ENCODE results near the gene SNX2. TPM values are rescaled to one million over a fixed set of nuclear protein-coding genes. Genes with fewer than 3 reads are reported as not detected.

SNX2 gene
- 10 to 100 TPM; 57.3 to 58.1 TPM for total RNA-seq
- 10 to 100 TPM; 87.3 to 93.2 TPM for polyA plus RNA-seq

- Mint-ChIP-seq H3K27me3 (peaks cover 0 to 3% of the 10 kb centered on the region in 2 donors), H3K27ac (peak within 1 kb of the TSS; percentile 94 to 97 (median 96)), H3K9me3 (no peaks in the 10 kb centered on the region), H3K4me1 (peaks cover 31 to 53% (median 43%) of the 10 kb centered on the region in 4 donors), H3K4me3 (peak within 1 kb of the TSS; percentile 95 to 99 (median 96)), H3K36me3 (peaks cover under 1 to 11% of the 10 kb centered on the region in 2 donors)
- H3K27ac ChIP-seq (ENCODE audit: low read depth, low read length): peak within 1 kb of the TSS; percentile 72
- intact Hi-C loops (cut with micrococcal nuclease): loop anchor here (1.0 kb wide), 3 partner anchors 71 to 737 kb away; partner anchors contain the start of genes CEP120 and CSNK1G3
- H3K4me3 ChIP-seq (ENCODE audit: low read length in 2 of 2): peak within 1 kb of the TSS; percentile 71 to 89
- H3K36me3 ChIP-seq (ENCODE audit: insufficient read depth, low read length): no peaks in the 10 kb centered on the region
- POLR2A ChIA-PET (ENCODE audit: partially characterized antibody): interaction anchor here (0.7 to 3.4 kb wide), 10 partner anchors 10 to 648 kb away, joined by 3 to 25 read pairs (median 4); partner anchors contain the start of genes CEP120 and SNX24
- peaks cover 39% of the 10 kb centered on the region for H3K4me1 ChIP-seq (ENCODE audit: insufficient read depth, low read length)
- DNase-seq: peak; percentile 85 to 89 (median 88)
- no peaks in the 10 kb centered on the region for H3K27me3 ChIP-seq (ENCODE audit: insufficient read depth, low read length)
- CTCF ChIA-PET (ENCODE audit: partially characterized antibody): interaction anchor here (1.0 to 2.1 kb wide), 4 partner anchors 11 to 649 kb away, joined by 3 to 8 read pairs (median 4); partner anchors contain the start of gene CEP120
- no peaks in the 10 kb centered on the region for H3K9me3 ChIP-seq (ENCODE audit: control insufficient read depth in 1 of 2, low read length in 2 of 2)
Measured at GRCh38 chr5:122774861-122775549, at the start of gene SNX2. Gene SNX2 (plus strand): TSS chr5:122775080. CDS start chr5:122775104, 24 bp downstream.

- H3K27me3 Mint-ChIP-seq: peaks cover 6 to 7% of the 10 kb centered on the region in 2 donors
- Histone ChIP-seq H3K27me3 (ENCODE audit: insufficient read depth, low read length) (no peaks in the 10 kb centered on the region), H3K4me1 (ENCODE audit: insufficient read depth, low read length) (no peaks in the 10 kb centered on the region), H3K27ac (ENCODE audit: low read depth, low read length) (no peak overlapping the region), H3K4me3 (ENCODE audit: low read length in 2 of 2) (no peak overlapping the region), H3K9me3 (ENCODE audit: control insufficient read depth in 1 of 2, low read length in 2 of 2) (no peaks in the 10 kb centered on the region), H3K36me3 (ENCODE audit: insufficient read depth, low read length) (no peaks in the 10 kb centered on the region)
- no peaks in the 10 kb centered on the region for H3K36me3 Mint-ChIP-seq
- POLR2A ChIA-PET (ENCODE audit: partially characterized antibody): no interaction called here
- H3K4me3 Mint-ChIP-seq: no peak overlapping the region
- H3K9me3 Mint-ChIP-seq: no peaks in the 10 kb centered on the region
- CTCF ChIA-PET (ENCODE audit: partially characterized antibody): no interaction called here
- no peak for DNase-seq
- H3K4me1 Mint-ChIP-seq: no peaks in the 10 kb centered on the region
- intact Hi-C loops (cut with micrococcal nuclease): no loop called here
- no peak overlapping the region for H3K27ac Mint-ChIP-seq
Measured at GRCh38 chr5:122727112-122727541, 47.8 kb upstream of the SNX2 start.

- ChIA-PET POLR2A (ENCODE audit: partially characterized antibody) (no interaction called here), CTCF (ENCODE audit: partially characterized antibody) (no interaction called here)
- Histone ChIP-seq H3K36me3 (ENCODE audit: insufficient read depth, low read length) (no peaks in the 10 kb centered on the region), H3K27me3 (ENCODE audit: insufficient read depth, low read length) (no peaks in the 10 kb centered on the region), H3K27ac (ENCODE audit: low read depth, low read length) (no peak overlapping the region), H3K4me3 (ENCODE audit: low read length in 2 of 2) (no peak overlapping the region), H3K9me3 (ENCODE audit: control insufficient read depth in 1 of 2, low read length in 2 of 2) (no peaks in the 10 kb centered on the region), H3K4me1 (ENCODE audit: insufficient read depth, low read length) (no peaks in the 10 kb centered on the region)
- Mint-ChIP-seq H3K27ac (no peak overlapping the region), H3K9me3 (peaks cover 0 to 4% (median 0%) of the 10 kb centered on the region in 8 donors), H3K4me1 (no peaks in the 10 kb centered on the region), H3K4me3 (no peak overlapping the region), H3K36me3 (no peaks in the 10 kb centered on the region), H3K27me3 (peaks cover 4 to 15% of the 10 kb centered on the region in 2 donors)
- intact Hi-C loops (cut with micrococcal nuclease): no loop called here
- DNase-seq: no peak
Measured at GRCh38 chr5:122730037-122730436, 44.8 kb upstream of the SNX2 start.

GRCh38 chr5:122730456-122730855 is 44.4 kb upstream of the SNX2 start:
- no peak overlapping the region for H3K4me3 ChIP-seq (ENCODE audit: low read length in 2 of 2)
- Mint-ChIP-seq H3K36me3 (no peaks in the 10 kb centered on the region), H3K27me3 (peaks cover 6 to 16% of the 10 kb centered on the region in 2 donors), H3K4me1 (no peaks in the 10 kb centered on the region), H3K27ac (no peak overlapping the region), H3K4me3 (no peak overlapping the region), H3K9me3 (peaks cover 0 to 5% (median 1%) of the 10 kb centered on the region in 8 donors)
- no peak overlapping the region for H3K27ac ChIP-seq (ENCODE audit: low read depth, low read length)
- no peaks in the 10 kb centered on the region for H3K4me1 ChIP-seq (ENCODE audit: insufficient read depth, low read length)
- intact Hi-C loops (cut with micrococcal nuclease): no loop called here
- CTCF ChIA-PET (ENCODE audit: partially characterized antibody): no interaction called here
- H3K9me3 ChIP-seq (ENCODE audit: control insufficient read depth in 1 of 2, low read length in 2 of 2): no peaks in the 10 kb centered on the region
- DNase-seq: no peak
- H3K36me3 ChIP-seq (ENCODE audit: insufficient read depth, low read length): no peaks in the 10 kb centered on the region
- H3K27me3 ChIP-seq (ENCODE audit: insufficient read depth, low read length): no peaks in the 10 kb centered on the region
- POLR2A ChIA-PET (ENCODE audit: partially characterized antibody): no interaction called here

- no peak for DNase-seq
- H3K9me3 ChIP-seq (ENCODE audit: control insufficient read depth in 1 of 2, low read length in 2 of 2): no peaks in the 10 kb centered on the region
- Mint-ChIP-seq H3K27ac (no peak overlapping the region), H3K36me3 (no peaks in the 10 kb centered on the region), H3K9me3 (peaks cover 0 to 8% (median 4%) of the 10 kb centered on the region in 8 donors), H3K27me3 (peaks cover 16 to 24% of the 10 kb centered on the region in 2 donors), H3K4me1 (no peaks in the 10 kb centered on the region), H3K4me3 (no peak overlapping the region)
- H3K4me1 ChIP-seq (ENCODE audit: insufficient read depth, low read length): no peaks in the 10 kb centered on the region
- no peaks in the 10 kb centered on the region for H3K36me3 ChIP-seq (ENCODE audit: insufficient read depth, low read length)
- POLR2A ChIA-PET (ENCODE audit: partially characterized antibody): no interaction called here
- intact Hi-C loops (cut with micrococcal nuclease): no loop called here
- H3K4me3 ChIP-seq (ENCODE audit: low read length in 2 of 2): no peak overlapping the region
- CTCF ChIA-PET (ENCODE audit: partially characterized antibody): no interaction called here
- no peaks in the 10 kb centered on the region for H3K27me3 ChIP-seq (ENCODE audit: insufficient read depth, low read length)
- no peak overlapping the region for H3K27ac ChIP-seq (ENCODE audit: low read depth, low read length)
Measured at GRCh38 chr5:122736086-122736845, 38.6 kb upstream of the SNX2 start.

- DNase-seq: no peak
- intact Hi-C loops (cut with micrococcal nuclease): no loop called here
- Histone ChIP-seq H3K4me1 (ENCODE audit: insufficient read depth, low read length) (no peaks in the 10 kb centered on the region), H3K4me3 (ENCODE audit: low read length in 2 of 2) (no peak overlapping the region), H3K36me3 (ENCODE audit: insufficient read depth, low read length) (no peaks in the 10 kb centered on the region), H3K27ac (ENCODE audit: low read depth, low read length) (no peak overlapping the region), H3K9me3 (ENCODE audit: control insufficient read depth in 1 of 2, low read length in 2 of 2) (no peaks in the 10 kb centered on the region), H3K27me3 (ENCODE audit: insufficient read depth, low read length) (no peaks in the 10 kb centered on the region)
- H3K4me3 Mint-ChIP-seq: no peak overlapping the region
- POLR2A ChIA-PET (ENCODE audit: partially characterized antibody): no interaction called here
- peaks cover 0 to 8% (median 4%) of the 10 kb centered on the region in 8 donors for H3K9me3 Mint-ChIP-seq
- no peak overlapping the region for H3K27ac Mint-ChIP-seq
- H3K4me1 Mint-ChIP-seq: no peaks in the 10 kb centered on the region
- H3K27me3 Mint-ChIP-seq: peaks cover 16 to 19% of the 10 kb centered on the region in 2 donors
- no peaks in the 10 kb centered on the region for H3K36me3 Mint-ChIP-seq
- CTCF ChIA-PET (ENCODE audit: partially characterized antibody): interaction anchor here (1.6 kb wide), 1 partner anchor 34 kb away, joined by 5 read pairs; no protein-coding TSS in a partner anchor
Measured at GRCh38 chr5:122738088-122738487, 36.8 kb upstream of the SNX2 start.

GRCh38 chr5:122741681-122742080 is 33.2 kb upstream of the SNX2 start:
- H3K4me1 Mint-ChIP-seq: no peaks in the 10 kb centered on the region
- H3K9me3 Mint-ChIP-seq: peaks cover 0 to 2% (median 0%) of the 10 kb centered on the region in 8 donors
- no peak overlapping the region for H3K4me3 Mint-ChIP-seq
- ChIA-PET CTCF (ENCODE audit: partially characterized antibody) (interaction anchor here (0.7 kb wide), 1 partner anchor 10 kb away, joined by 3 read pairs; no protein-coding TSS in a partner anchor), POLR2A (ENCODE audit: partially characterized antibody) (no interaction called here)
- H3K36me3 ChIP-seq (ENCODE audit: insufficient read depth, low read length): no peaks in the 10 kb centered on the region
- H3K9me3 ChIP-seq (ENCODE audit: control insufficient read depth in 1 of 2, low read length in 2 of 2): no peaks in the 10 kb centered on the region
- DNase-seq: no peak
- no peaks in the 10 kb centered on the region for H3K4me1 ChIP-seq (ENCODE audit: insufficient read depth, low read length)
- H3K27ac Mint-ChIP-seq: no peak overlapping the region
- H3K27me3 ChIP-seq (ENCODE audit: insufficient read depth, low read length): no peaks in the 10 kb centered on the region
- H3K4me3 ChIP-seq (ENCODE audit: low read length in 2 of 2): no peak overlapping the region
- H3K27me3 Mint-ChIP-seq: peaks cover 5 to 6% of the 10 kb centered on the region in 2 donors
- H3K27ac ChIP-seq (ENCODE audit: low read depth, low read length): no peak overlapping the region
- H3K36me3 Mint-ChIP-seq: no peaks in the 10 kb centered on the region
- intact Hi-C loops (cut with micrococcal nuclease): no loop called here

Measured in CD4-positive, alpha-beta memory T cell (primary cell).